ENCODE measurements around the gene DNMT3A.

The DNMT3A gene

GRCh38 chr2:25341753-25342371 is at the start of gene DNMT3A:
DNMT3A (minus strand) TSS chr2:25341925; CDS start chr2:25313984, 27,941 bp downstream.
- peak; percentile 60 for DNase-seq

GRCh38 chr2:25389161-25389560 is 47.4 kb upstream of the DNMT3A start:
- DNase-seq = no peak

- DNase-seq = no peak
Measured at GRCh38 chr2:25388491-25388890, 46.8 kb upstream of the DNMT3A start.

- DNase-seq = no peak
Measured at GRCh38 chr2:25387876-25388449, 46.2 kb upstream of the DNMT3A start.

- DNase-seq = no peak
Measured at GRCh38 chr2:25386971-25387875, 45.5 kb upstream of the DNMT3A start.

- DNase-seq = no peak
Measured at GRCh38 chr2:25385910-25386309, 44.2 kb upstream of the DNMT3A start.

GRCh38 chr2:25383806-25384205 is 42.1 kb upstream of the DNMT3A start:
- no peak for DNase-seq

- DNase-seq = no peak
Measured at GRCh38 chr2:25381502-25381901, 39.8 kb upstream of the DNMT3A start.

- DNase-seq = no peak
Measured at GRCh38 chr2:25380586-25381375, 39.1 kb upstream of the DNMT3A start.

GRCh38 chr2:25380023-25380422 is 38.3 kb upstream of the DNMT3A start:
- peak; percentile 5 for DNase-seq

GRCh38 chr2:25379535-25379934 is 37.8 kb upstream of the DNMT3A start:
- DNase-seq = no peak

GRCh38 chr2:25378731-25379490 is 37.2 kb upstream of the DNMT3A start:
- DNase-seq = no peak

- no peak for DNase-seq
Measured at GRCh38 chr2:25377822-25378421, 36.2 kb upstream of the DNMT3A start.

- DNase-seq = peak; percentile 95
Measured at GRCh38 chr2:25376750-25377621, 35.3 kb upstream of the DNMT3A start.

- DNase-seq = no peak
Measured at GRCh38 chr2:25375989-25376545, 34.3 kb upstream of the DNMT3A start.

GRCh38 chr2:25375371-25375988 is 33.8 kb upstream of the DNMT3A start:
- no peak for DNase-seq

GRCh38 chr2:25374827-25375226 is 33.1 kb upstream of the DNMT3A start:
- no peak for DNase-seq

- no peak for DNase-seq
Measured at GRCh38 chr2:25374411-25374810, 32.7 kb upstream of the DNMT3A start.

- DNase-seq = no peak
Measured at GRCh38 chr2:25373269-25373981, 31.7 kb upstream of the DNMT3A start.

Measured in activated CD4-positive, alpha-beta T cell treated with anti-CD3 and anti-CD28 coated beads, Interleukin-2, amount 50 U/mL, for 16 hours (primary cell).